ENCODE results near the gene PXT1. TPM values are rescaled to one million over a fixed set of nuclear protein-coding genes. Genes with fewer than 3 reads are reported as not detected.
"Not testable (repeated sequence)": the region's sequence is repeated elsewhere in the genome, so short reads cannot be mapped to it uniquely, and the experiment has no call there.

PXT1 gene
- total and polyA plus RNA-seq, 2 donors (not counting 1 experiment from before 2014, with no cell fraction given): under 0.01 to 0.03 TPM

DNA sequence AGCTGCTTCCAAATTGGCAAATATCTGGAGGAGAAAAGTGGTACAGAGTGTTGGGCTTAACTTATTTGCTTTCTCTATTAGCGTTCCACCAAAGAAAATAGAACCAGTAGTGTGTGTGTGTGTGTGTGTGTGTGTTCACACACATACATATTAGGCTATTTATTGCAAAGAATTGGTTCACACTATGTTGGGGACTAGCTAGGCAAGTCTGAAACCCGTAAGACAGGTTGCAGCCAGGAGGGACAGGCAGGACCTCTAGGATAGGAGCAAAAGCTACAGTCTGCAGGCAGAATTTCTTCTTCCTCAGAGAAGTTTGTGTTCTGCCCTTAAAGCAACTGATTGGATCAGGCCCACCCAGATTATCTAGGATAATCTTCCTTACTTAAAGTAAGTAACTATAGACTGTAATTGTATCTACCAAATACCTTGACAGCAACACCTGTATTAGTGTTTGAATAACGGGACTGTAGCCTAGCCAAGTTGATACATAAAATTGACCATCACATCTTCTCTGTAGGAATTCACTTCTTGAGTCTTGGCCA lies 12.9 kb upstream of the PXT1 start:
- TF ChIP-seq EZH2 (IDR thresholded peaks at IDR 0.05; ENCODE audit: low read length, missing control alignments): no peak
- TF ChIP-seq, protein P1, sequence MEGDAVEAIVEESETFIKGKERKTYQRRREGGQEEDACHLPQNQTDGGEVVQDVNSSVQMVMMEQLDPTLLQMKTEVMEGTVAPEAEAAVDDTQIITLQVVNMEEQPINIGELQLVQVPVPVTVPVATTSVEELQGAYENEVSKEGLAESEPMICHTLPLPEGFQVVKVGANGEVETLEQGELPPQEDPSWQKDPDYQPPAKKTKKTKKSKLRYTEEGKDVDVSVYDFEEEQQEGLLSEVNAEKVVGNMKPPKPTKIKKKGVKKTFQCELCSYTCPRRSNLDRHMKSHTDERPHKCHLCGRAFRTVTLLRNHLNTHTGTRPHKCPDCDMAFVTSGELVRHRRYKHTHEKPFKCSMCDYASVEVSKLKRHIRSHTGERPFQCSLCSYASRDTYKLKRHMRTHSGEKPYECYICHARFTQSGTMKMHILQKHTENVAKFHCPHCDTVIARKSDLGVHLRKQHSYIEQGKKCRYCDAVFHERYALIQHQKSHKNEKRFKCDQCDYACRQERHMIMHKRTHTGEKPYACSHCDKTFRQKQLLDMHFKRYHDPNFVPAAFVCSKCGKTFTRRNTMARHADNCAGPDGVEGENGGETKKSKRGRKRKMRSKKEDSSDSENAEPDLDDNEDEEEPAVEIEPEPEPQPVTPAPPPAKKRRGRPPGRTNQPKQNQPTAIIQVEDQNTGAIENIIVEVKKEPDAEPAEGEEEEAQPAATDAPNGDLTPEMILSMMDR (conservative IDR thresholded peaks at IDR 0.05 in 1 of 2, IDR thresholded peaks at IDR 0.05 in 1 of 2; ENCODE audit: low read depth in 1 of 2, low read length in 2 of 2): no peak
- no peaks in the 10 kb centered on the region for H4K20me1 ChIP-seq (ENCODE audit: control insufficient read depth, extremely low read depth, insufficient read depth, low read length)
- H3K79me2 ChIP-seq (ENCODE audit: control insufficient read depth, insufficient read depth, low read length): peaks cover 37% of the 10 kb centered on the region
- no peak overlapping the region for H3K4me2 ChIP-seq (ENCODE audit: extremely low read depth, insufficient read depth, low read length)
- no peaks in the 10 kb centered on the region for H3K36me3 ChIP-seq (ENCODE audit: control insufficient read depth, insufficient read depth, low read length)
- no peak overlapping the region for H3K4me3 ChIP-seq (replicated peaks in 1 of 4; ENCODE audit: control extremely low read depth in 1 of 4, insufficient read depth in 1 of 4, low read depth in 3 of 4, low read length in 4 of 4)
- H3K4me1 ChIP-seq (ENCODE audit: control insufficient read depth, extremely low read depth, insufficient read depth, low read length): no peaks in the 10 kb centered on the region
- no peak overlapping the region for H2AFZ ChIP-seq (ENCODE audit: low read length)
- no peak overlapping the region for H3K27ac ChIP-seq (ENCODE audit: insufficient read depth, low read length)
- no peaks in the 10 kb centered on the region for H3K27me3 ChIP-seq (ENCODE audit: control insufficient read depth, insufficient read depth, low read length)
- H3K9me3 ChIP-seq (ENCODE audit: control insufficient read depth, insufficient read depth, low read depth, low read length): no peaks in the 10 kb centered on the region
- DNase-seq (ENCODE audit: low read depth in 2 of 2): no peak
- no peak overlapping the region for H3K9ac ChIP-seq (ENCODE audit: insufficient read depth, low read length)

- DNase-seq (ENCODE audit: low read depth in 2 of 2); H2AFZ ChIP-seq (ENCODE audit: low read length); H3K4me3 ChIP-seq (replicated peaks in 1 of 4; ENCODE audit: control extremely low read depth in 1 of 4, insufficient read depth in 1 of 4, low read depth in 3 of 4, low read length in 4 of 4); H3K27ac ChIP-seq (ENCODE audit: insufficient read depth, low read length); H3K27me3 ChIP-seq (ENCODE audit: control insufficient read depth, insufficient read depth, low read length); H3K4me1 ChIP-seq (ENCODE audit: control insufficient read depth, extremely low read depth, insufficient read depth, low read length); H3K9me3 ChIP-seq (ENCODE audit: control insufficient read depth, insufficient read depth, low read depth, low read length); H3K9ac ChIP-seq (ENCODE audit: insufficient read depth, low read length); H3K36me3 ChIP-seq (ENCODE audit: control insufficient read depth, insufficient read depth, low read length); H4K20me1 ChIP-seq (ENCODE audit: control insufficient read depth, extremely low read depth, insufficient read depth, low read length); H3K4me2 ChIP-seq (ENCODE audit: extremely low read depth, insufficient read depth, low read length): not testable (repeated sequence)
- H3K79me2 ChIP-seq (ENCODE audit: control insufficient read depth, insufficient read depth, low read length): peaks cover 44% of the 10 kb centered on the region
Measured at GRCh38 chr6:36452897-36453296, 10.2 kb upstream of the PXT1 start.

- not testable (repeated sequence) for DNase-seq (ENCODE audit: low read depth in 2 of 2); H2AFZ ChIP-seq (ENCODE audit: low read length); H3K27ac ChIP-seq (ENCODE audit: insufficient read depth, low read length); H3K4me2 ChIP-seq (ENCODE audit: extremely low read depth, insufficient read depth, low read length); H3K9ac ChIP-seq (ENCODE audit: insufficient read depth, low read length); H4K20me1 ChIP-seq (ENCODE audit: control insufficient read depth, extremely low read depth, insufficient read depth, low read length); H3K36me3 ChIP-seq (ENCODE audit: control insufficient read depth, insufficient read depth, low read length); H3K4me1 ChIP-seq (ENCODE audit: control insufficient read depth, extremely low read depth, insufficient read depth, low read length); H3K4me3 ChIP-seq (replicated peaks in 1 of 4; ENCODE audit: control extremely low read depth in 1 of 4, insufficient read depth in 1 of 4, low read depth in 3 of 4, low read length in 4 of 4); H3K9me3 ChIP-seq (ENCODE audit: control insufficient read depth, insufficient read depth, low read depth, low read length); H3K27me3 ChIP-seq (ENCODE audit: control insufficient read depth, insufficient read depth, low read length)
- peaks cover 54% of the 10 kb centered on the region for H3K79me2 ChIP-seq (ENCODE audit: control insufficient read depth, insufficient read depth, low read length)
Measured at GRCh38 chr6:36449173-36449572, 6.5 kb upstream of the PXT1 start.

DNA sequence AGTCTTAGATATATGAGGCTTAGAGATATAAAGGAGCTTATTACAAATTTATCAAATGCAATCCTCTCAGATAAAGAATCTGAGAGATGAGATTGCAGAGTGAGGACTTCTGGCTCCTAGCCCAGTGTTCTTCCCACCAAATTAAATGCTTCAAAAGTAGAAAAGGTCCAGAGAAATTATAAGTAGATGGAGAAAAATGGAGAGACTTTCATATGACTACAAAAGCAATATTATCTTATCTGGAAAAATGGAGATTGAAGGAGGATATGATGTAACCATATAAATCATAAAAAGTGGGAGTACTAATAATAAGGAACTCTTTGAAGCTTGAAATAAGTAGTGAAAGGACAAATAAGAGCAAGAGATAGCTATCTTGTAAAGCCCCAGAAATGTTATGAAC lies 3.0 kb upstream of the PXT1 start:
- Histone ChIP-seq H4K20me1 (ENCODE audit: control insufficient read depth, extremely low read depth, insufficient read depth, low read length) (no peaks in the 10 kb centered on the region), H3K79me2 (ENCODE audit: control insufficient read depth, insufficient read depth, low read length) (peaks cover 59% of the 10 kb centered on the region), H3K9me3 (ENCODE audit: control insufficient read depth, insufficient read depth, low read depth, low read length) (no peaks in the 10 kb centered on the region), H3K27ac (ENCODE audit: insufficient read depth, low read length) (no peak overlapping the region), H3K36me3 (ENCODE audit: control insufficient read depth, insufficient read depth, low read length) (no peaks in the 10 kb centered on the region), H3K4me2 (ENCODE audit: extremely low read depth, insufficient read depth, low read length) (no peak overlapping the region), H3K4me1 (ENCODE audit: control insufficient read depth, extremely low read depth, insufficient read depth, low read length) (peaks cover 8% of the 10 kb centered on the region), H3K4me3 (replicated peaks in 1 of 4; ENCODE audit: control extremely low read depth in 1 of 4, insufficient read depth in 1 of 4, low read depth in 3 of 4, low read length in 4 of 4) (no peak overlapping the region), H3K27me3 (ENCODE audit: control insufficient read depth, insufficient read depth, low read length) (no peaks in the 10 kb centered on the region), H2AFZ (ENCODE audit: low read length) (no peak overlapping the region), H3K9ac (ENCODE audit: insufficient read depth, low read length) (no peak overlapping the region)
- TF ChIP-seq, protein P1 (conservative IDR thresholded peaks at IDR 0.05 in 1 of 2, IDR thresholded peaks at IDR 0.05 in 1 of 2; ENCODE audit: low read depth in 1 of 2, low read length in 2 of 2): no peak
- TF ChIP-seq EZH2 (IDR thresholded peaks at IDR 0.05; ENCODE audit: low read length, missing control alignments): no peak
- no peak for DNase-seq (ENCODE audit: low read depth in 2 of 2)

Data from fibroblast of lung (primary cell).